ENCODE measurements around the gene MACROD2.

MACROD2 gene

GRCh38 chr20:15742627-15743026, 1747.3 kb downstream of the MACROD2 start:
- Mint-ChIP-seq H3K27ac (no peak overlapping the region), H3K27me3 (ENCODE audit: low read depth) (no peaks in the 10 kb centered on the region), H3K9me3 (peaks cover 14% of the 10 kb centered on the region), H3K4me1 (ENCODE audit: low read depth) (no peaks in the 10 kb centered on the region), H3K36me3 (ENCODE audit: low read depth) (no peaks in the 10 kb centered on the region), H3K4me3 (no peak overlapping the region)

- no peaks in the 10 kb centered on the region for H3K9me3 Mint-ChIP-seq
- no peak overlapping the region for H3K27ac Mint-ChIP-seq
- no peaks in the 10 kb centered on the region for H3K4me1 Mint-ChIP-seq (ENCODE audit: low read depth)
- H3K27me3 Mint-ChIP-seq (ENCODE audit: low read depth) = no peaks in the 10 kb centered on the region
- H3K36me3 Mint-ChIP-seq (ENCODE audit: low read depth) = no peaks in the 10 kb centered on the region
- no peak overlapping the region for H3K4me3 Mint-ChIP-seq
Measured at GRCh38 chr20:15756002-15756753, 1760.9 kb downstream of the MACROD2 start.

- no peaks in the 10 kb centered on the region for H3K4me1 Mint-ChIP-seq (ENCODE audit: low read depth)
- no peak overlapping the region for H3K4me3 Mint-ChIP-seq
- H3K27ac Mint-ChIP-seq = no peak overlapping the region
- H3K27me3 Mint-ChIP-seq (ENCODE audit: low read depth) = no peaks in the 10 kb centered on the region
- no peaks in the 10 kb centered on the region for H3K36me3 Mint-ChIP-seq (ENCODE audit: low read depth)
- no peaks in the 10 kb centered on the region for H3K9me3 Mint-ChIP-seq
Measured at GRCh38 chr20:15756754-15757115, 1761.4 kb downstream of the MACROD2 start.

- Mint-ChIP-seq H3K9me3 (no peaks in the 10 kb centered on the region), H3K4me1 (ENCODE audit: low read depth) (no peaks in the 10 kb centered on the region), H3K27me3 (ENCODE audit: low read depth) (no peaks in the 10 kb centered on the region), H3K4me3 (no peak overlapping the region), H3K27ac (no peak overlapping the region), H3K36me3 (ENCODE audit: low read depth) (no peaks in the 10 kb centered on the region)
Measured at GRCh38 chr20:15759594-15759993, 1764.3 kb downstream of the MACROD2 start.

- no peaks in the 10 kb centered on the region for H3K27me3 Mint-ChIP-seq (ENCODE audit: low read depth)
- H3K27ac Mint-ChIP-seq = no peak overlapping the region
- no peaks in the 10 kb centered on the region for H3K4me1 Mint-ChIP-seq (ENCODE audit: low read depth)
- no peaks in the 10 kb centered on the region for H3K36me3 Mint-ChIP-seq (ENCODE audit: low read depth)
- no peak overlapping the region for H3K4me3 Mint-ChIP-seq
- H3K9me3 Mint-ChIP-seq = no peaks in the 10 kb centered on the region
Measured at GRCh38 chr20:15760001-15760621, 1764.8 kb downstream of the MACROD2 start.

- no peak overlapping the region for H3K27ac Mint-ChIP-seq
- H3K36me3 Mint-ChIP-seq (ENCODE audit: low read depth) = no peaks in the 10 kb centered on the region
- H3K4me3 Mint-ChIP-seq = no peak overlapping the region
- no peaks in the 10 kb centered on the region for H3K9me3 Mint-ChIP-seq
- no peaks in the 10 kb centered on the region for H3K4me1 Mint-ChIP-seq (ENCODE audit: low read depth)
- H3K27me3 Mint-ChIP-seq (ENCODE audit: low read depth) = no peaks in the 10 kb centered on the region
Measured at GRCh38 chr20:15763366-15763765, 1768.0 kb downstream of the MACROD2 start.

GRCh38 chr20:15767586-15767985, 1772.3 kb downstream of the MACROD2 start:
- Mint-ChIP-seq H3K4me3 (no peak overlapping the region), H3K36me3 (ENCODE audit: low read depth) (no peaks in the 10 kb centered on the region), H3K27ac (no peak overlapping the region), H3K9me3 (peaks cover 5% of the 10 kb centered on the region), H3K4me1 (ENCODE audit: low read depth) (no peaks in the 10 kb centered on the region), H3K27me3 (ENCODE audit: low read depth) (no peaks in the 10 kb centered on the region)

- Mint-ChIP-seq H3K4me3 (no peak overlapping the region), H3K4me1 (ENCODE audit: low read depth) (no peaks in the 10 kb centered on the region), H3K27me3 (ENCODE audit: low read depth) (no peaks in the 10 kb centered on the region), H3K9me3 (peaks cover 5% of the 10 kb centered on the region), H3K27ac (no peak overlapping the region), H3K36me3 (ENCODE audit: low read depth) (no peaks in the 10 kb centered on the region)
Measured at GRCh38 chr20:15767999-15768741, 1772.9 kb downstream of the MACROD2 start.

- Mint-ChIP-seq H3K9me3 (peaks cover 5% of the 10 kb centered on the region), H3K27me3 (ENCODE audit: low read depth) (no peaks in the 10 kb centered on the region), H3K36me3 (ENCODE audit: low read depth) (no peaks in the 10 kb centered on the region), H3K4me3 (no peak overlapping the region), H3K27ac (no peak overlapping the region), H3K4me1 (ENCODE audit: low read depth) (no peaks in the 10 kb centered on the region)
Measured at GRCh38 chr20:15772826-15773225, 1777.5 kb downstream of the MACROD2 start.

- no peak overlapping the region for H3K27ac Mint-ChIP-seq
Measured at GRCh38 chr20:15774926-15775325, 1779.6 kb downstream of the MACROD2 start.

GRCh38 chr20:15776770-15777466, 1781.6 kb downstream of the MACROD2 start:
- H3K4me1 Mint-ChIP-seq (ENCODE audit: low read depth) = no peaks in the 10 kb centered on the region
- H3K36me3 Mint-ChIP-seq (ENCODE audit: low read depth) = no peaks in the 10 kb centered on the region
- no peaks in the 10 kb centered on the region for H3K27me3 Mint-ChIP-seq (ENCODE audit: low read depth)
- no peak overlapping the region for H3K27ac Mint-ChIP-seq
- H3K4me3 Mint-ChIP-seq = no peak overlapping the region
- peaks cover 13% of the 10 kb centered on the region for H3K9me3 Mint-ChIP-seq

More at GRCh38 chr20:15774926-15775325, 1779.6 kb downstream of the MACROD2 start:
- Mint-ChIP-seq H3K4me3 (no peak overlapping the region), H3K4me1 (ENCODE audit: low read depth) (no peaks in the 10 kb centered on the region), H3K9me3 (peaks cover 8% of the 10 kb centered on the region), H3K36me3 (ENCODE audit: low read depth) (no peaks in the 10 kb centered on the region), H3K27me3 (ENCODE audit: low read depth) (no peaks in the 10 kb centered on the region)

- Mint-ChIP-seq H3K36me3 (ENCODE audit: low read depth) (no peaks in the 10 kb centered on the region), H3K4me1 (ENCODE audit: low read depth) (no peaks in the 10 kb centered on the region), H3K4me3 (no peak overlapping the region), H3K27me3 (ENCODE audit: low read depth) (no peaks in the 10 kb centered on the region), H3K9me3 (peaks cover 12% of the 10 kb centered on the region), H3K27ac (no peak overlapping the region)
Measured at GRCh38 chr20:15784020-15784419, 1788.7 kb downstream of the MACROD2 start.

- no peak overlapping the region for H3K27ac Mint-ChIP-seq
- H3K27me3 Mint-ChIP-seq (ENCODE audit: low read depth) = no peaks in the 10 kb centered on the region
- peaks cover 4% of the 10 kb centered on the region for H3K9me3 Mint-ChIP-seq
- H3K4me3 Mint-ChIP-seq = no peak overlapping the region
- no peaks in the 10 kb centered on the region for H3K4me1 Mint-ChIP-seq (ENCODE audit: low read depth)
- no peaks in the 10 kb centered on the region for H3K36me3 Mint-ChIP-seq (ENCODE audit: low read depth)
Measured at GRCh38 chr20:15789079-15789478, 1793.8 kb downstream of the MACROD2 start.

- no peak overlapping the region for H3K4me3 Mint-ChIP-seq
- no peaks in the 10 kb centered on the region for H3K27me3 Mint-ChIP-seq (ENCODE audit: low read depth)
- no peak overlapping the region for H3K27ac Mint-ChIP-seq
- H3K9me3 Mint-ChIP-seq = no peaks in the 10 kb centered on the region
- no peaks in the 10 kb centered on the region for H3K4me1 Mint-ChIP-seq (ENCODE audit: low read depth)
- no peaks in the 10 kb centered on the region for H3K36me3 Mint-ChIP-seq (ENCODE audit: low read depth)
Measured at GRCh38 chr20:15792855-15793254, 1797.5 kb downstream of the MACROD2 start.
